ENCODE measurements around the gene CLCN4.

The CLCN4 gene

GRCh38 chrX:10174810-10175209 lies 18.0 kb downstream of the CLCN4 start:
- Histone ChIP-seq H3K79me2 (ENCODE audit: insufficient read depth, low read length) (no peaks in the 10 kb centered on the region), H4K20me1 (ENCODE audit: insufficient read depth, low read length) (no peaks in the 10 kb centered on the region), H3K9me3 (ENCODE audit: insufficient read depth, low read length, severe bottlenecking) (no peaks in the 10 kb centered on the region), H3K36me3 (ENCODE audit: insufficient read depth, low read length) (no peaks in the 10 kb centered on the region), H3K4me2 (ENCODE audit: insufficient read depth, low read length) (no peak overlapping the region), H3K27ac (ENCODE audit: low read length) (no peak overlapping the region), H2AFZ (ENCODE audit: low read depth, low read length) (no peak overlapping the region), H3K4me3 (ENCODE audit: low read depth in 1 of 2, low read length in 2 of 2) (no peak overlapping the region), H3K4me1 (ENCODE audit: insufficient read depth, low read length) (no peaks in the 10 kb centered on the region), H3K27me3 (ENCODE audit: insufficient read depth, low read length, poor library complexity) (no peaks in the 10 kb centered on the region), H3K9ac (ENCODE audit: low read depth, low read length) (no peak overlapping the region)
- DNase-seq (no peak), ATAC-seq (ENCODE audit: insufficient read depth, low read depth) (no peak)
- TF ChIP-seq EZH2 (IDR thresholded peaks at IDR 0.05; ENCODE audit: borderline replicate concordance, low read depth, low read length, severe bottlenecking) (no peak), CTCF (IDR thresholded peaks at IDR 0.05; ENCODE audit: borderline replicate concordance, extremely low read depth, low read length, poor library complexity, severe bottlenecking) (no peak)

- no peak for DNase-seq
- Histone ChIP-seq H3K36me3 (ENCODE audit: insufficient read depth, low read length) (no peaks in the 10 kb centered on the region), H2AFZ (ENCODE audit: low read depth, low read length) (no peak overlapping the region), H3K4me2 (ENCODE audit: insufficient read depth, low read length) (no peak overlapping the region), H3K79me2 (ENCODE audit: insufficient read depth, low read length) (no peaks in the 10 kb centered on the region), H3K9ac (ENCODE audit: low read depth, low read length) (no peak overlapping the region), H3K4me3 (ENCODE audit: low read depth in 1 of 2, low read length in 2 of 2) (no peak overlapping the region), H3K27ac (ENCODE audit: low read length) (no peak overlapping the region), H3K4me1 (ENCODE audit: insufficient read depth, low read length) (no peaks in the 10 kb centered on the region), H3K27me3 (ENCODE audit: insufficient read depth, low read length, poor library complexity) (no peaks in the 10 kb centered on the region), H4K20me1 (ENCODE audit: insufficient read depth, low read length) (no peaks in the 10 kb centered on the region), H3K9me3 (ENCODE audit: insufficient read depth, low read length, severe bottlenecking) (no peaks in the 10 kb centered on the region)
- no peak for ATAC-seq (ENCODE audit: insufficient read depth, low read depth)
- TF ChIP-seq CTCF (IDR thresholded peaks at IDR 0.05; ENCODE audit: borderline replicate concordance, extremely low read depth, low read length, poor library complexity, severe bottlenecking) (no peak), EZH2 (IDR thresholded peaks at IDR 0.05; ENCODE audit: borderline replicate concordance, low read depth, low read length, severe bottlenecking) (no peak)
These were observed 18.6 kb downstream of the CLCN4 start for GRCh38 chrX:10175319-10175871.

GRCh38 chrX:10176121-10177003 lies 19.6 kb downstream of the CLCN4 start:
- Histone ChIP-seq H3K79me2 (ENCODE audit: insufficient read depth, low read length) (no peaks in the 10 kb centered on the region), H3K4me1 (ENCODE audit: insufficient read depth, low read length) (no peaks in the 10 kb centered on the region), H3K36me3 (ENCODE audit: insufficient read depth, low read length) (no peaks in the 10 kb centered on the region), H3K27ac (ENCODE audit: low read length) (no peak overlapping the region), H3K4me3 (ENCODE audit: low read depth in 1 of 2, low read length in 2 of 2) (no peak overlapping the region), H3K9ac (ENCODE audit: low read depth, low read length) (no peak overlapping the region), H3K9me3 (ENCODE audit: insufficient read depth, low read length, severe bottlenecking) (no peaks in the 10 kb centered on the region), H3K27me3 (ENCODE audit: insufficient read depth, low read length, poor library complexity) (no peaks in the 10 kb centered on the region), H3K4me2 (ENCODE audit: insufficient read depth, low read length) (no peak overlapping the region), H2AFZ (ENCODE audit: low read depth, low read length) (no peak overlapping the region), H4K20me1 (ENCODE audit: insufficient read depth, low read length) (no peaks in the 10 kb centered on the region)
- DNase-seq (no peak), ATAC-seq (ENCODE audit: insufficient read depth, low read depth) (no peak)
- TF ChIP-seq EZH2 (IDR thresholded peaks at IDR 0.05; ENCODE audit: borderline replicate concordance, low read depth, low read length, severe bottlenecking), result no peak
- no peak for TF ChIP-seq CTCF (IDR thresholded peaks at IDR 0.05; ENCODE audit: borderline replicate concordance, extremely low read depth, low read length, poor library complexity, severe bottlenecking)

Measured in DND-41 (cell line).